Stimulated activated CD4-positive, alpha-beta T cell treated with anti-CD3 and anti-CD28 coated beads, TNF-alpha, amount 100 ng/mL, for 4 hours (primary cell): ENCODE results near the gene SELENON.

ENCODE experiments used
- DNase-seq, 3 experiments: peaks; one replicate each; pipeline ENCODE4 v3.0.0-alpha.2; 2020; ENCODE audit warnings: low read depth in 3 of 3

SELENON gene

GRCh38 chr1:25799935-25800702, at the start of gene SELENON:
SELENON (plus strand) TSS chr1:25800193; CDS start chr1:25800231, 38 bp downstream.
- DNase-seq, result peak in 1 of 3 experiments; percentile 35

GRCh38 chr1:25750923-25751605, 48.9 kb upstream of the SELENON start:
- no peak for DNase-seq

DNA sequence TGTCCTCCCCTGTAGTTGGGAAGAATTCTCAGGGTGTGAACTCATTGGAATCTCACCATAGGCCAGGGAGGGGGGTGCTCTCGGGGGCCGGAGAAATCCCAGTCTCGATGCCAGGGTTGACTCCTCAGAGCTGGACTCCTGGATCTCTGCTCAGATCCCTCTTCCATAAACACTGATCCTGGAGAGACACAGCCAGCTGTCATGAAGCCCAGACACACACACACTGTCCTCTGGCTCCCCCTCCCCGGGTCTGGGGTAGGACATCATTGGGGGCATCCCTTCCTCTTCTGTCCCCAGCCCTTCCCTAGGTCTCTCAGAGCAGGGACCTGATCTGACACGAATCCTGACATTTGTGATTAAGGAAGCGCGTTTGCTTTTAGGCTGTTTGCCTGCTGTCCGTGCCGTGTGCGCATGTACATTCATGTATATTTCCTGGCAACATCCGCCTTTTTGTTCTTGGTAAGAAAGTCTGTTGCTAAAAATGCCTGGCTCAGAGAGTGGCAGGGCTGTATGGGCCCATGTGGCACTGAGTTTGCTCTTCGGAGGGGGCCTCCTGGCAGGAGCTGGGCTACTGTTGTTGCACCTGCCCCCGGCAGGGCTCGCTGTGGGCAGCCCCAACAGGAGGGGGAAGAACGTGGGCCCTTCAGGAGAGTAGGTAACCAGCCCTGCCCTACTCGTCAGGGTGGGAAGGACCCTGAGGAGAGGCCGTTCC, 45.4 kb upstream of the SELENON start:
- DNase-seq, result no peak

DNA sequence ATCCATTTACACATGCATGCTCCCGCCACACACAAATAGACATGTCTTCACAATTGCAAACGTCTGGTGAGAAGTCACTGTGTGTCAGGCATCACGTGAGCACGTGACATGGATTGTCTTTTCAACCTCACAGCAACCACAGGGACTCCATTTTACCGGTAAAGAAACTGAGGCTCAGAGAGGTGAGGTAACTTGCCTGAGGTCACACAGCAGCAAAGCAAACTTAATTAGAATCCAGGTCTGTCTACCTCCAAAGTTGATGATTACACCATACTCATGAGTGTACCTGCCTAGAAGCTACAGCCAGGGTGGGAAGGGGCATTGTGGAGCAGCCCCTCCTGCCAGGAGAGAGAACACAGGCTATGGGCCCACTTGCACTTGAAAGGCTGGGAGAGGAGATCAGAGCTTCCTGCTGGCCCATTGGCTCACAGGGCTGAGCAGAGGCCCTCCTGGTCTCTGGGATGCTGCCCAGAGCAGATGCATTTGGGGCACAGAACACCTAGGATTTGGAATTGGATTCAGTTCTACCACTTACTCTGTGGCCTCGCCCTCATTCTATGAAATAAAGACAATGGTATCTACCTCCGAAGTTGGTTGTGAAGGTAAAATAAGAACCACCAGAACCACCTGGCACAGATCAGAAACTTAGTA, 44.4 kb upstream of the SELENON start:
- DNase-seq, result no peak

- no peak for DNase-seq
These were observed 43.8 kb upstream of the SELENON start for GRCh38 chr1:25756215-25756614.

DNA sequence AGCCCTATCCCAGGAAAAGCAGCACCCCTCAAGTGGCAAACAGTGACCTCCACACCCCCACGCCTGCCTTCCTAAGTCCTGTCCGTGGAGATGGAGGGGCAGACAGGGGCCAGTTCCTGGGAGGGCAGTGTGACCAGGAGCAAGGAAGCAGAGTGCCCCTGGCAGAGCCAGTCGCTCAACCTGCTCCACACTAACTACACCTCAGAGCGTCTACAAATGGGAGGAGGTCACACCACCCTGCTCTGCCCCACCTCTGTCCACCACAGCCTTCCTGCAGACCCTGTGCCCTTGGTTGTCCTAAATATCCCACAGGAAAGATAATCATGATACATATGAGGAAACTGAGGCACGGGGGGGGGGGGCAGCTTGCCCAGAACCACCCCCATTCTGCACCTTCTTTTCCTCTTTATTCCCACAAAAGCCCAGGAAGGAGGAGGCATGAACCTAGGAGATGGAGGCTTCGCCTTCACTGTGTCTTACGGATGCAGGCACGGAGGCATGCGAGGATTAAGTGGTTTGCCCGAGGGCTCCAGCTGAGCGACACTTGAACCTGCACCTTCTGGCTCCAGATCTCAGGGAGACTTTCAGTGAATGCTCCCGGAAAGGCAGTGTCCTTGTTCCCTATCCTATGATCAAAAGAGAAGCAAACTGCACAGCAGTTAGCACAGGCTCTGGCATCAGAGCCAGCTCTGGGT, 42.7 kb upstream of the SELENON start:
- DNase-seq, result no peak

- DNase-seq, result no peak
These were observed 42.2 kb upstream of the SELENON start for GRCh38 chr1:25757846-25758185.

GRCh38 chr1:25758466-25759070, 41.4 kb upstream of the SELENON start:
- DNase-seq, result no peak

- DNase-seq, result no peak
These were observed 39.8 kb upstream of the SELENON start for GRCh38 chr1:25760122-25760719.

- DNase-seq, result no peak
These were observed 39.1 kb upstream of the SELENON start for GRCh38 chr1:25760871-25761270.

- no peak for DNase-seq
These were observed 36.5 kb upstream of the SELENON start for GRCh38 chr1:25763493-25763892.

DNA sequence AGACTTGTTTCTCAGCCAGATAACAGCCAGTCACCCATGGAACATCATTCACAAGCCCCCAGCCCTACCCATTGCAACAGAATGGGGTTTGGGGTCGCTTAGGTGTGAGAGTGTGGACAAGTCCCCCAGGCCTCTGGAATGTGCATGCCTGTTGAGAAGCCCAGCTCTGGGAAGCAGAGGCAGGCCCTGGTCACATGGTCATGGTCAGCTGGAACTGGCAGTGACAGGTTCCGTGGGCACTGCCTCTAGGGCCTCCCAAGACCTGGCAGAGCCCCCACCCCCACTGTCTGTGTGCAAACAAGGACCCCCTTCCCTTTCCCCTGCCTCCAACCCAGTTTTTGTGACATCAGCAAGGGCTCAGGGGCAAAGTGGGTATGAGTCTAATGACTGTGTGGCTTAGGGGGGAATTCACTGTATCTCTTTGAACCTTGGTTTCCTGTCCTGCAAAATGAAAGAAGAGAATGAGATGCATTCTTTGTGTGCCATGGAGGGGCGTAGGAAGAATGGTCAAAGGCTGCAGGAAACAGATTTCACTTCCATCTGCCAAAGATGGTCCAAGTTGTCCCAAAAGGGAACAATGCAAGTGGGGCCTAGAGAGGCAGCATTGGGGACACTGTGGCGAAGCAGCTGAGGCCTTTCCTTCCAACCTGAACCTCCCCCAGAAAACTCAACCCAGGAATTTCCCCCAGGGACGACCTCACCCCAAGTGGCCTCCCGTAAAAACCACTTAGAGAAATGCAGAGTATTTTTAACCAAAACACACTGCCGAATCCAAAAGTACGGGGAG, 34.7 kb upstream of the SELENON start:
- DNase-seq, result no peak

GRCh38 chr1:25765923-25766589, 33.9 kb upstream of the SELENON start:
- DNase-seq, result no peak

- DNase-seq, result no peak
These were observed 33.1 kb upstream of the SELENON start for GRCh38 chr1:25766721-25767436.

DNA sequence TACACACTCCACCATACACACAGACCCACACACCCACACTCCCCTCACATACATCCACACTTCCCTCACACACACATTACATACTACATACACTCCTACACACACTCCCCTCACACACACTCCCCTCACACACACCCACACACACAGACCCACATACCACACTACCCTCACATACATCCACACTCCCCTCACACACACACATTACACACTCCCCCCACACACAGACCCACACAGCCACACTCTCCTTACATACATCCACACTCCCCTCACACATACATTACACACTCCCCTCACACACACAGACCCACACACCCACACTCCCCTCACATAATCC, 32.6 kb upstream of the SELENON start:
- DNase-seq, result no peak

DNA sequence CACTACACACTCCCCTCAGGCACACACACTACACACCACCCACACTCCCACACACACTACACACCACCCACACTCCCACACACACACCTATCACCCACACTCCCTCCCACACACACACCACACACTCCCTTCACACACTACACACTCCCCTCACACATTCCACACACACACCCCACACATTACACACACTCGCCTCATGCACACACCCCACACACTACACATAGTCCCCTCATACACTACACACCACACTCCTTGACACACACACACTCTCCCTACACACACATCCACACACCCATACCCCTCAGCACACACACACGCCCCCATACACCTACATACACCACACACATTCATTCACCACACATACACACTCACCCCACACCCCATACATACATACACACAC, 31.0 kb upstream of the SELENON start:
- no peak for DNase-seq

DNA sequence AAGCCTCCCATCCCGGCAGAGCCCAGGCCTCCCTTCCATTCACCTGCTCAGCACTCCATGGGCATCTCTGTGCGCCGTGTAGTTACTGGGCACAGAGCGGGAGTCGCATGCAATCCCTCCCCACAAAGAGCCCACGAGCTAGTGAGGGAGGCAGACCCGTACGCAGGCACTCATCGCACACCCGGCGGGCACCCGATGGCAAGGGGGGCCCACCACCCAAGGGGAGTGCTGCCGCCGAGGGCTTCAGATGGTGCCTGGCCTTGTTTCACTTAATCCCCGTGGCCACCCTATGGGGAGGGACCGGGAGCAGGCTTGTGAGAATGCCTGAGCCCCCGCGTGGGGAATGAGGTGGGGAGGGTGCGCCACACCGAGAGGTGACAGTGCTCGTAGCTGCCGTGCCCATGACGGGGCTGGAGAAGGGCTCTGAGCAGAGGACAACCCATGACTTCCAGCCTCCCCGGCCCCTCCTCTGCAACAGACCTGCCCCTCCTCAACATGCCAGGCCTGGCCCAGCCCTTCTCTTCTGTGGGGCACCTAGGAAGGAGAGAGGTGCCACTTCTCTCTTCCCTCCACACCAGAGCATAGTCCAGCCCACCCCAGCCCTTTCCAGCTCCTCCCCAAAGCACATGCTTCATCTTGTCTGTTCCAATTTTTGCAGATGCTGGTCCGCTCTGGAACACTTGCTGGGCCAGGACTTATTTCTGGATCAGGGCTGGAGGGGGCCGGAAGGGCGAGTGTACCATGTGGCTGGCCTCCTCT, 30.2 kb upstream of the SELENON start:
- DNase-seq, result no peak

- no peak for DNase-seq
These were observed 29.3 kb upstream of the SELENON start for GRCh38 chr1:25770541-25771220.
